Measurements from ENCODE around the gene SPINK9.
"Not testable (repeated sequence)": the region's sequence is repeated elsewhere in the genome, so short reads cannot be mapped to it uniquely, and the experiment has no call there.

Gene SPINK9, protein sequence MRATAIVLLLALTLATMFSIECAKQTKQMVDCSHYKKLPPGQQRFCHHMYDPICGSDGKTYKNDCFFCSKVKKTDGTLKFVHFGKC

DNA sequence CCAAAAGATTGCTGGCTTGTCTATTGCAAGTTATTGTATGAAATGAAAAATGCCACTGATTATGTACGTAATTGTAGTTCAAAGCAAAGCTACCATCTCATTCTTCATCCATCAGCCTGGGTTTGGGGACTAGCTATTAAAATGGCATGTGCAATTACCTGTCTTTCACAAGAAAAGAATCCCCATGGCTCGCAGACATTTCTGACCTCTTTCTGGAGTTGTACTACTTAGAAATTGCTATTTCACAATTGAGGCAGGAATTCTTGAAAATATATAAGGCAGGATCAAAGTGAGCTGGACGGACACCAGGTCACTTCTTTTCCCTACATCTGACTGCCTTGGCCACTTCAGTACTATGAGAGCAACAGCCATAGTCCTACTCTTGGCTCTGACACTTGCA, at the start of gene SPINK9:
SPINK9 (plus strand) TSS at position 301 of the 400 bp plus-strand sequence; CDS start at position 356, 55 bp downstream.
- Histone ChIP-seq H3K36me3 (ENCODE audit: control insufficient read depth, insufficient read depth, low read length, severe bottlenecking) (no peaks in the 10 kb centered on the region), H3K4me1 (ENCODE audit: control insufficient read depth, insufficient read depth, low read length) (no peaks in the 10 kb centered on the region), H3K9me3 (ENCODE audit: control insufficient read depth, low read length) (peaks cover 4% of the 10 kb centered on the region), H3K27me3 (replicated peaks; ENCODE audit: control insufficient read depth, insufficient read depth, low read length) (no peaks in the 10 kb centered on the region), H3K9ac (ENCODE audit: low read length) (no peak within 1 kb of the TSS), H3K4me3 (ENCODE audit: low read length) (no peak within 1 kb of the TSS)
- DNase-seq (ENCODE audit: low read depth): no peak

DNA sequence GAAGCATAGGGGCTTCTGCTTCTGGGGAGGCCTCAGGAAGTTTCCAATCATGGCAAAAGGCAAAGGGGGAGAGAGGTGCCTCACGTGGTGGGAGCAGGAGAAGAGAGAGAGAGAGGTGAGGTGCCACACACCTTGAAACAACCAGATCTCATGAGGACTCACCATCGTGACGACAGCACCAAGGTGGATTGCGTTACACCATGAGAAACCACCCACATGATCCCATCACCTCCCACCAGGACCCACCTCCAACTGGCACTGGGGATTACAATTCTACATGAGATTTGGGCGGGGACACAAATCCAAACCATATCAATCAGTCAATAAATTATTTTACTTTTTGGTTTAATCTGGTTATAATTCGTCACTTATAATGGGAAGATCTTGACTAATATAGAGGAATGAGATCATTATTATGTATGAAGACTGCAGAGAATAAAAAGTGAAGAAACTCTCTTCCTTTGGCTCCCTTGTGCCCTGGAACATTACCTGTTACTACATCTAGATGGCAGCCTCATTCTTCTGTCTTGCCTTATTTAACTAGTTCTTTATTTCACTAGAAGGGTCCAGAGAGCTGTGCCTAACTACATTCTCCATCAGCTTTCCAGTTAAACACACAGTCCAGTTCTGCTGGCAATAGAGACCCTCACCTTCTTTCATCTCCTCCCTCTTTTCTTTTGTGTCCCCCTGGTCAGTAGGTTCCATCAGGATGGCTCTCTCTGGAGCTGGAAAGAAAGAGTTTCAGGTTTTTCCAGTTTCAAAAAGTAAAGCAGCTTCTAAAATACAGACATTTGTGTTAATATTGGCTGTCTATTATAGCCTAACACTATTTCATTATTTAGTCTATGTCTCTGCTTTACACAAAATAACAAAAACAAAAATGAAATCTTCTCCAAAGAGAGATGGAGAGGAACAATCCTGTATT, 44.8 kb upstream of the SPINK9 start:
- H3K4me1 ChIP-seq (ENCODE audit: control insufficient read depth, insufficient read depth, low read length): no peaks in the 10 kb centered on the region
- H3K27me3 ChIP-seq (replicated peaks; ENCODE audit: control insufficient read depth, insufficient read depth, low read length): no peaks in the 10 kb centered on the region
- H3K9ac ChIP-seq (ENCODE audit: low read length): no peak overlapping the region
- no peaks in the 10 kb centered on the region for H3K9me3 ChIP-seq (ENCODE audit: control insufficient read depth, low read length)
- H3K36me3 ChIP-seq (ENCODE audit: control insufficient read depth, insufficient read depth, low read length, severe bottlenecking): no peaks in the 10 kb centered on the region
- H3K4me3 ChIP-seq (ENCODE audit: low read length): no peak overlapping the region
- DNase-seq (ENCODE audit: low read depth): peak; percentile 48

DNA sequence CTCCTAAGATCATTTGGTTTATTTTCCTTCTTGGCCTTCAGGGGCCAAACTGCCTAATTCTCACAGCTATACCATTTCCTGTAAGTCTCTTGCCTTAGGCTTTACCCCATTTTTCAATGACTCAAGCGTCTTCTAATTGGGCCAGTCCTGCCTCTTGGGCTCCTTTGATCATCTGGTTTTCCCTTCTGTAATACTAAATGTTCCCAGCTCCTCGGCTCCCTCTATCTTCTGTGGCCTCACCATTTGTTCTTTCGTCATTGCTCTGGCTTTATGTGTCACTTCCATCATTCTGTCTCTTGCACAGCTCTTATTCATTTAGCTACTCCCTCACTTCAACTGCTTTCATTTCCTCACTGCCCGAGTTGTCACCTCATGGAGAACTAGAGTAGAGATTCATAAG, 37.6 kb upstream of the SPINK9 start:
- no peaks in the 10 kb centered on the region for H3K36me3 ChIP-seq (ENCODE audit: control insufficient read depth, insufficient read depth, low read length, severe bottlenecking)
- H3K9ac ChIP-seq (ENCODE audit: low read length): no peak overlapping the region
- no peak overlapping the region for H3K4me3 ChIP-seq (ENCODE audit: low read length)
- H3K4me1 ChIP-seq (ENCODE audit: control insufficient read depth, insufficient read depth, low read length): no peaks in the 10 kb centered on the region
- no peaks in the 10 kb centered on the region for H3K27me3 ChIP-seq (replicated peaks; ENCODE audit: control insufficient read depth, insufficient read depth, low read length)
- DNase-seq (ENCODE audit: low read depth): no peak
- no peaks in the 10 kb centered on the region for H3K9me3 ChIP-seq (ENCODE audit: control insufficient read depth, low read length)

- no peak overlapping the region for H3K9ac ChIP-seq (ENCODE audit: low read length)
- no peaks in the 10 kb centered on the region for H3K4me1 ChIP-seq (ENCODE audit: control insufficient read depth, insufficient read depth, low read length)
- no peaks in the 10 kb centered on the region for H3K36me3 ChIP-seq (ENCODE audit: control insufficient read depth, insufficient read depth, low read length, severe bottlenecking)
- DNase-seq (ENCODE audit: low read depth): no peak
- no peak overlapping the region for H3K4me3 ChIP-seq (ENCODE audit: low read length)
- H3K9me3 ChIP-seq (ENCODE audit: control insufficient read depth, low read length): peaks cover 5% of the 10 kb centered on the region
- H3K27me3 ChIP-seq (replicated peaks; ENCODE audit: control insufficient read depth, insufficient read depth, low read length): no peaks in the 10 kb centered on the region
Observed at GRCh38 chr5:148306446-148306845, 28.9 kb upstream of the SPINK9 start.

GRCh38 chr5:148309019-148309418, 26.3 kb upstream of the SPINK9 start:
- no peak for DNase-seq (ENCODE audit: low read depth)
- H3K4me1 ChIP-seq (ENCODE audit: control insufficient read depth, insufficient read depth, low read length): no peaks in the 10 kb centered on the region
- H3K27me3 ChIP-seq (replicated peaks; ENCODE audit: control insufficient read depth, insufficient read depth, low read length): no peaks in the 10 kb centered on the region
- H3K9ac ChIP-seq (ENCODE audit: low read length): no peak overlapping the region
- no peaks in the 10 kb centered on the region for H3K36me3 ChIP-seq (ENCODE audit: control insufficient read depth, insufficient read depth, low read length, severe bottlenecking)
- H3K9me3 ChIP-seq (ENCODE audit: control insufficient read depth, low read length): peaks cover 5% of the 10 kb centered on the region
- H3K4me3 ChIP-seq (ENCODE audit: low read length): no peak overlapping the region

DNA sequence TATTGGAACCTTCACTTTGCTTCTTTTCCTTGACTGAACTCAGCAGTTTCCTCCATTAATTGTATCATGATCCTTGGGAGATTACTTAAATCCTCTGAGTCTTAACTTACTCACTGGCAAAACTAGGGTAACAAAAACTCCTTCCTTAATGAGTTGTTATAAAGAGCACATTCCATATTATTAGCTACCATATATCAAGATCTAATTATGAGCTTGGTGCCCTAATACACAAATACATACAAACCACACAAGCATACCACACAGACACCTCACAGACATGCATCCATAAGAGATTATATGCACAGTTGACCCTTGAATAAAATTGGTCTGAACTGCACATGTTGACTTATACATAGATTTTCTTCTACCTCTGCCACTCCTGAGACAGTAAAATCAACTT, 25.6 kb upstream of the SPINK9 start:
- Histone ChIP-seq H3K36me3 (ENCODE audit: control insufficient read depth, insufficient read depth, low read length, severe bottlenecking) (no peaks in the 10 kb centered on the region), H3K4me3 (ENCODE audit: low read length) (no peak overlapping the region), H3K9ac (ENCODE audit: low read length) (no peak overlapping the region), H3K4me1 (ENCODE audit: control insufficient read depth, insufficient read depth, low read length) (no peaks in the 10 kb centered on the region), H3K9me3 (ENCODE audit: control insufficient read depth, low read length) (peaks cover 5% of the 10 kb centered on the region), H3K27me3 (replicated peaks; ENCODE audit: control insufficient read depth, insufficient read depth, low read length) (no peaks in the 10 kb centered on the region)
- DNase-seq (ENCODE audit: low read depth): no peak

DNA sequence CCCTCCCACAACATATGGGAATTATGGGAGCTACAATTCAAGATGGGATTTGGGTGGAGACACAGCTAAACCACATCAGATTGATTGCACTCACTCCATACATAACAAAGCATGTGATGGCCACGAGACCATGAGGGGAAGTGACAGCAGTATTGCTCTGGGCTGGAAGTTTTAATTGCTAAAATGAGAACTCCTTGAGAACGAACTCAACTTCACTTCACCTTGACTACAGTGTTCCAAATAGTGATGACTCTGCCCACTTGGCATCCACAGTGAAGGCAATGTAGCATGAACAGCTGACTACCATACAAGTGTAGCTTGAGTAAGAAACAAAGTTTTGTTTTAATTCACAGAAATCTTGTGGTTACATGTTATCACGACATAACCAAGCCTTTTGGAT, 23.9 kb upstream of the SPINK9 start:
- Histone ChIP-seq H3K9me3 (ENCODE audit: control insufficient read depth, low read length) (peaks cover 5% of the 10 kb centered on the region), H3K4me3 (ENCODE audit: low read length) (no peak overlapping the region), H3K9ac (ENCODE audit: low read length) (no peak overlapping the region), H3K36me3 (ENCODE audit: control insufficient read depth, insufficient read depth, low read length, severe bottlenecking) (no peaks in the 10 kb centered on the region), H3K27me3 (replicated peaks; ENCODE audit: control insufficient read depth, insufficient read depth, low read length) (no peaks in the 10 kb centered on the region), H3K4me1 (ENCODE audit: control insufficient read depth, insufficient read depth, low read length) (no peaks in the 10 kb centered on the region)
- DNase-seq (ENCODE audit: low read depth): no peak

GRCh38 chr5:148312153-148312552, 23.2 kb upstream of the SPINK9 start, which contains the start of gene SPINK7:
SPINK7 (plus strand) TSS chr5:148312423; CDS start chr5:148312484, 61 bp downstream.
- no peaks in the 10 kb centered on the region for H3K36me3 ChIP-seq (ENCODE audit: control insufficient read depth, insufficient read depth, low read length, severe bottlenecking)
- no peak for DNase-seq (ENCODE audit: low read depth)
- H3K4me3 ChIP-seq (ENCODE audit: low read length): no peak within 1 kb of the TSS
- H3K9me3 ChIP-seq (ENCODE audit: control insufficient read depth, low read length): peaks cover 5% of the 10 kb centered on the region
- no peak within 1 kb of the TSS for H3K9ac ChIP-seq (ENCODE audit: low read length)
- H3K4me1 ChIP-seq (ENCODE audit: control insufficient read depth, insufficient read depth, low read length): no peaks in the 10 kb centered on the region
- no peaks in the 10 kb centered on the region for H3K27me3 ChIP-seq (replicated peaks; ENCODE audit: control insufficient read depth, insufficient read depth, low read length)

DNA sequence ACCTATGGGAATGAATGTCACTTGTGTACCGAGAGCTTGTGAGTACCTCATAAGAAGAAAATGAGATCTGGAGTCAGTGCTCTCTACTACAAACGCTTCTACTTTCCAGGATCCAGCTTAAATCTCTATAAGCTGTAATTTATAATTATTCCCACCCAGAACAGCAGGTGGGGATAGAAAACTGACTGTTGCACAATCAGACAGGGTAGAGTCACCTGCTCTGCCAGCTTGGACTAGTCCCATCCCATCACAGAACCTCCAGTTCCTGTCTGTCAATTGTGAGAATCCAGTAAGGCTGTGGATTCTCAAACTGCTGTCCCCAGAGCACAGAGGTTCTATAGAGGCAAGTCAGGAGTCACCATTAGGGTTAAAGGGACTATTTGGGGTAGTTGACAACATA, 21.2 kb upstream of the SPINK9 start:
- no peaks in the 10 kb centered on the region for H3K4me1 ChIP-seq (ENCODE audit: control insufficient read depth, insufficient read depth, low read length)
- H3K4me3 ChIP-seq (ENCODE audit: low read length): no peak overlapping the region
- no peak overlapping the region for H3K9ac ChIP-seq (ENCODE audit: low read length)
- DNase-seq (ENCODE audit: low read depth): no peak
- H3K27me3 ChIP-seq (replicated peaks; ENCODE audit: control insufficient read depth, insufficient read depth, low read length): no peaks in the 10 kb centered on the region
- no peaks in the 10 kb centered on the region for H3K9me3 ChIP-seq (ENCODE audit: control insufficient read depth, low read length)
- no peaks in the 10 kb centered on the region for H3K36me3 ChIP-seq (ENCODE audit: control insufficient read depth, insufficient read depth, low read length, severe bottlenecking)

- Histone ChIP-seq H3K36me3 (ENCODE audit: control insufficient read depth, insufficient read depth, low read length, severe bottlenecking) (no peaks in the 10 kb centered on the region), H3K4me1 (ENCODE audit: control insufficient read depth, insufficient read depth, low read length) (no peaks in the 10 kb centered on the region), H3K4me3 (ENCODE audit: low read length) (no peak overlapping the region), H3K9me3 (ENCODE audit: control insufficient read depth, low read length) (no peaks in the 10 kb centered on the region), H3K27me3 (replicated peaks; ENCODE audit: control insufficient read depth, insufficient read depth, low read length) (no peaks in the 10 kb centered on the region), H3K9ac (ENCODE audit: low read length) (no peak overlapping the region)
- no peak for DNase-seq (ENCODE audit: low read depth)
Observed at GRCh38 chr5:148314731-148315130, 20.6 kb upstream of the SPINK9 start.

DNA sequence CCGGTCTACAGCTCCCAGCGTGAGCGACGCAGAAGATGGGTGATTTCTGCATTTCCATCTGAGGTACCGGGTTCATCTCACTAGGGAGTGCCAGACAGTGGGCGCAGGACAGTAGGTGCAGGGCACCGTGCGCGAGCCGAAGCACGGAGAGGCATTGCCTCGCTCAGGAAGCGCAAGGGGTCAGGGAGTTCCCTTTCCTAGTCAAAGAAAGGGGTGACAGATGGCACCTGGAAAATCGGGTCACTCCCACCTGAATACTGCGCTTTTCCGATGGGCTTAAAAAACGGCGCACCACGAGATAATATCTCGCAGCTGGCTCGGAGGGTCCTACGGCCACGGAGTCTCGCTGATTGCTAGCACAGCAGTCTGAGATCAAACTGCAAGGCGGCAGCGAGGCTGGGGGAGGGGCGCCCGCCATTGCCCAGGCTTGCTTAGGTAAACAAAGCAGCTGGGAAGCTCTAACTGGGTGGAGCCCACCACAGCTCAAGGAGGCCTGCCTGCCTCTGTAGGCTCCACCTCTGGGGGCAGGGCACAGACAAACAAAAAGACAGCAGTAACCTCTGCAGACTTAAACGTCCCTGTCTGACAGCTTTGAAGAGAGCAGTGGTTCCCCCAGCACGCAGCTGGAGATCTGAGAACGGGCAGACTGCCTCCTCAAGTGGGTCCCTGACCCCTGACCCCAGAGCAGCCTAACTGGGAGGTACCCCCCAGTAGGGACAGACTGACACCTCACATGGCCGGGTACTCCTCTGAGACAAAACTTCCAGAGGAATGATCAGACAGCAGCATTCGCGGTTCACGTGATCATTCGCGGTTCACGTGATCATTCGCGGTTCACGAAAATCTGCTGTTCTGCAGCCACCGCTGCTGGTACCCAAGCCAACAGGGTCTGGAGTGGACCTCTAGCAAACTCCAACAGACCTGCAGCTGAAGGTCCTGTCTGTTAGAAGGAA, 15.1 kb upstream of the SPINK9 start:
- DNase-seq (ENCODE audit: low read depth): not testable (repeated sequence)

More for the DNA sequence above, 15.1 kb upstream of the SPINK9 start:
- H3K9ac ChIP-seq (ENCODE audit: low read length); H3K36me3 ChIP-seq (ENCODE audit: control insufficient read depth, insufficient read depth, low read length, severe bottlenecking); H3K27me3 ChIP-seq (replicated peaks; ENCODE audit: control insufficient read depth, insufficient read depth, low read length); H3K9me3 ChIP-seq (ENCODE audit: control insufficient read depth, low read length); H3K4me1 ChIP-seq (ENCODE audit: control insufficient read depth, insufficient read depth, low read length): not testable (repeated sequence)
- H3K4me3 ChIP-seq (ENCODE audit: low read length): peak overlapping the region; percentile 54

Data from adipocyte (in vitro differentiated cells).